Measurements from ENCODE around the gene DPP7.

Gene DPP7

GRCh38 chr9:137114613-137115393, at the start of gene DPP7:
TSS of gene DPP7 (minus strand) at chr9:137114733. CDS start at chr9:137114713, 20 bp downstream.
- DNase-seq (ENCODE audit: low spot score), result peak; percentile 69

GRCh38 chr9:137163805-137164204, 49.3 kb upstream of the DPP7 start:
- DNase-seq (ENCODE audit: low spot score), result no peak

GRCh38 chr9:137163365-137163715, 48.8 kb upstream of the DPP7 start:
- no peak for DNase-seq (ENCODE audit: low spot score)

- DNase-seq (ENCODE audit: low spot score), result peak; percentile 25
These were observed 48.2 kb upstream of the DPP7 start for GRCh38 chr9:137162505-137163364.

- DNase-seq (ENCODE audit: low spot score), result peak; percentile 38
These were observed 47.3 kb upstream of the DPP7 start for GRCh38 chr9:137161558-137162486.

GRCh38 chr9:137160716-137161557, 46.4 kb upstream of the DPP7 start:
- DNase-seq (ENCODE audit: low spot score), result no peak

- DNase-seq (ENCODE audit: low spot score), result no peak
These were observed 45.5 kb upstream of the DPP7 start for GRCh38 chr9:137160054-137160425.

GRCh38 chr9:137159105-137160053, 44.8 kb upstream of the DPP7 start:
- no peak for DNase-seq (ENCODE audit: low spot score)

- DNase-seq (ENCODE audit: low spot score), result no peak
These were observed 44.1 kb upstream of the DPP7 start for GRCh38 chr9:137158625-137159024.

- DNase-seq (ENCODE audit: low spot score), result no peak
These were observed 43.3 kb upstream of the DPP7 start for GRCh38 chr9:137157618-137158415.

- DNase-seq (ENCODE audit: low spot score), result peak; percentile 86
These were observed 42.2 kb upstream of the DPP7 start for GRCh38 chr9:137156567-137157375.

- no peak for DNase-seq (ENCODE audit: low spot score)
These were observed 38.4 kb upstream of the DPP7 start for GRCh38 chr9:137152844-137153405.

- DNase-seq (ENCODE audit: low spot score), result peak; percentile 67
These were observed 36.3 kb upstream of the DPP7 start for GRCh38 chr9:137150617-137151457.

GRCh38 chr9:137149942-137150616, 35.5 kb upstream of the DPP7 start:
- peak; percentile 68 for DNase-seq (ENCODE audit: low spot score)

GRCh38 chr9:137149363-137149762, 34.8 kb upstream of the DPP7 start:
- no peak for DNase-seq (ENCODE audit: low spot score)

- DNase-seq (ENCODE audit: low spot score), result no peak
These were observed 34.1 kb upstream of the DPP7 start for GRCh38 chr9:137148661-137149060.
